Lower lobe of right lung (tissue), 2 donors: Measurements from ENCODE around the gene AGMO. TPM values are rescaled to one million over a fixed set of nuclear protein-coding genes. Genes with fewer than 3 reads are reported as not detected.

ENCODE experiments used
- ATAC-seq, 2 donors: fragments of 200-7000 bp; cut with Tn5 transposase; one replicate each; pipeline ENCODE4 v1.9.1; 2020 to 2022; ENCODE audit warnings: mild to moderate bottlenecking in 2 of 2, moderate library complexity in 2 of 2
- DNase-seq: peaks from one replicate; pipeline ENCODE4 v3.0.0-alpha.2; 2020
- H3K27ac ChIP-seq: fragments of 200-600 bp; one replicate; pipeline ENCODE4 v1.8.0; 2022
- H3K27me3 ChIP-seq: fragments of 200-600 bp; one replicate; pipeline ENCODE4 v1.8.0; 2022; ENCODE audit warnings: low read depth
- H3K36me3 ChIP-seq: fragments of 200-600 bp; one replicate; pipeline ENCODE4 v1.8.0; 2022; ENCODE audit warnings: mild to moderate bottlenecking
- H3K4me1 ChIP-seq: fragments of 200-600 bp; one replicate; pipeline ENCODE4 v1.8.0; 2022
- H3K4me3 ChIP-seq: fragments of 200-600 bp; one replicate; pipeline ENCODE4 v1.8.0; 2022; ENCODE audit warnings: mild to moderate bottlenecking
- H3K9me3 ChIP-seq: fragments of 200-600 bp; one replicate; pipeline ENCODE4 v1.8.0; 2022
- CTCF ChIP-seq: fragments of 200-600 bp; IDR thresholded peaks from one replicate; pipeline ENCODE4 v1.8.0; 2022; ENCODE audit warnings: antibody characterized with exemption, mild to moderate bottlenecking
- intact Hi-C: fragments of 100-400 bp; cut with DNase I; formaldehyde crosslinking; loops from one replicate; pipeline ENCODE4 v1.11.0; 2022
- total RNA-seq: library from RNA; stranded (reverse); fragmentation: NEBNext Ultra II Directional; extraction: Animal tissue kit (Norgen Biotek cat#: 25700); gene quantifications from one replicate; pipeline ENCODE4 v1.2.1, GENCODE V29; 2021
- donor health status: DM: no; HTN: yes; CAD: no; lungs with severe emphysema.

Gene AGMO
- total RNA-seq, 1 donor from 2014 or later, result not detected

DNA sequence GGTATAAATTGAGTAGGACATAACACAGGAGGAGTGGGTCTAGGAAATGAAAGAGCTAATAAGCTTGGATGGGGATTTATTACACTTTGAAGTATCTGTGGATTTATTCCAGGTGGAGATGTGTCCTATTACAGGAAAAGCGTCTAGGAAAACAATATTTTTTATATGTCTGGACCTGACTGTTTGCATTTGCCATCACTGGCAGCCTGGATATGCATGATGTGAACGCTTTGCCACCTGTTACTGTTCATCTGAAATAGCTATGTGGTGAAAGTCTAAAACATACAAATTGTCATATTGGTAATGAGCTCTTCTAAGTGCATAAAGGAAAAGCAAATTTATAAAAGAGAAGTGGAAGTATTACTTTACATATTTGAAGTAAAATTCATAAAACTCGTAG lies 31.6 kb upstream of the AGMO start:
- no peak overlapping the region for H3K27ac ChIP-seq
- H3K4me1 ChIP-seq, result no peaks in the 10 kb centered on the region
- H3K27me3 ChIP-seq, result no peaks in the 10 kb centered on the region
- intact Hi-C loops, result no loop called here
- H3K36me3 ChIP-seq, result no peaks in the 10 kb centered on the region
- no peak for TF ChIP-seq CTCF
- H3K4me3 ChIP-seq, result no peak overlapping the region
- DNase-seq, result no peak
- ATAC-seq, result no peak
- no peaks in the 10 kb centered on the region for H3K9me3 ChIP-seq

- Histone ChIP-seq H3K9me3 (peaks cover 10% of the 10 kb centered on the region), H3K4me3 (no peak overlapping the region), H3K4me1 (no peaks in the 10 kb centered on the region), H3K27ac (no peak overlapping the region), H3K36me3 (no peaks in the 10 kb centered on the region), H3K27me3 (no peaks in the 10 kb centered on the region)
- intact Hi-C loops, result no loop called here
- no peak for TF ChIP-seq CTCF
- ATAC-seq (no peak), DNase-seq (no peak)
These were observed 24.5 kb upstream of the AGMO start for GRCh38 chr7:15586266-15586665.

GRCh38 chr7:15584575-15584974 lies 22.8 kb upstream of the AGMO start:
- DNase-seq, result no peak
- intact Hi-C loops, result no loop called here
- TF ChIP-seq CTCF, result no peak

DNA sequence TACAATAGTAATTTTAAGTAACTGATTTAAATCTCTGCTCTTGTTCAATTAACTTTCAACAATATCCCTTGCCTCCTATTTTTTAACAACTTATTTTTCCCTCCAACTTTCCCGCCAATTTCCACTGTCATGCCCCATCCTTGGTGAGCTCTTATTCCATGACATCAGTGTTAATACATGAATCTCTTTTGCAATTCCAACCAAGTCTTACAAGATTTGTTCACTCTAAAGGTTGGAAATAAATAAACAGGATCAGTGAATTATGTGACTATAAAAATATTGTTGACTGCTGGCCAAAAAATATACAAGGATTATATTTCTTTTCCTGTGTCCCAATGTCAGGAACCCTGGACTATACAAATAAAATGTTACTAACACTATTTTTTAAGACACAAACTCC lies 21.0 kb upstream of the AGMO start:
- Histone ChIP-seq H3K9me3 (peaks cover 10% of the 10 kb centered on the region), H3K27me3 (no peaks in the 10 kb centered on the region), H3K36me3 (no peaks in the 10 kb centered on the region), H3K4me1 (no peaks in the 10 kb centered on the region), H3K4me3 (no peak overlapping the region), H3K27ac (no peak overlapping the region)
- DNase-seq (no peak), ATAC-seq (no peak)
- intact Hi-C loops, result no loop called here
- no peak for TF ChIP-seq CTCF

More at GRCh38 chr7:15584575-15584974, 22.8 kb upstream of the AGMO start:
- Histone ChIP-seq H3K4me1 (no peaks in the 10 kb centered on the region), H3K36me3 (no peaks in the 10 kb centered on the region), H3K27ac (no peak overlapping the region), H3K9me3 (peaks cover 10% of the 10 kb centered on the region), H3K4me3 (no peak overlapping the region), H3K27me3 (no peaks in the 10 kb centered on the region)
- no peak for ATAC-seq

- no peak for ATAC-seq
- no peak for TF ChIP-seq CTCF
- H3K4me3 ChIP-seq, result no peak overlapping the region
- intact Hi-C loops, result no loop called here
- no peak for DNase-seq
- H3K9me3 ChIP-seq, result peaks cover 10% of the 10 kb centered on the region
- H3K27ac ChIP-seq, result no peak overlapping the region
- H3K4me1 ChIP-seq, result no peaks in the 10 kb centered on the region
- H3K36me3 ChIP-seq, result no peaks in the 10 kb centered on the region
- H3K27me3 ChIP-seq, result no peaks in the 10 kb centered on the region
These were observed 19.6 kb upstream of the AGMO start for GRCh38 chr7:15581352-15581951.
